ENCODE data around the gene PPP1R13B.

Gene PPP1R13B

DNA sequence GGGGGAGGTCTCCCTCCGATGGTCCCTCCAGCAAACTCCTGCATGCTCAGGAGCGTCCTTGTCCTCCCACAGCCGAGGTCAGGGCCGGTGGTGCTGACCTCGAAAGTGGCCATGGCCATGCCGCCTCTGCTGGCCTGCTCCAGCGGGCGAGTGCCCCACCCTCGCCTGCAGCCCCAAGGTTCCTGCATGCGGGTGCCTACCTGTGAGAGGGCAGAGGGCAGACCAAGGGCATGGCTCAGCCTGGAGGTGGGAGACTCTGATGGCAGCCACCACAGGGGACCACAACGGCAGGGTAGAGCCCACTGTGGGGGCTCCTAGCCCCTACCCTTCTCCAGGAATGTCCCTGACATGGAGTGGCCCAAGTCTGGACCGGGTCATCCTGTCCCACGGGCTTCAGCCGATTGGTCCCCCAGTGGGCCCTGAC lies 38.1 kb upstream of the PPP1R13B start:
- no peak overlapping the region for H3K4me3 ChIP-seq (ENCODE audit: low read length)
- TF ChIP-seq, protein P1, sequence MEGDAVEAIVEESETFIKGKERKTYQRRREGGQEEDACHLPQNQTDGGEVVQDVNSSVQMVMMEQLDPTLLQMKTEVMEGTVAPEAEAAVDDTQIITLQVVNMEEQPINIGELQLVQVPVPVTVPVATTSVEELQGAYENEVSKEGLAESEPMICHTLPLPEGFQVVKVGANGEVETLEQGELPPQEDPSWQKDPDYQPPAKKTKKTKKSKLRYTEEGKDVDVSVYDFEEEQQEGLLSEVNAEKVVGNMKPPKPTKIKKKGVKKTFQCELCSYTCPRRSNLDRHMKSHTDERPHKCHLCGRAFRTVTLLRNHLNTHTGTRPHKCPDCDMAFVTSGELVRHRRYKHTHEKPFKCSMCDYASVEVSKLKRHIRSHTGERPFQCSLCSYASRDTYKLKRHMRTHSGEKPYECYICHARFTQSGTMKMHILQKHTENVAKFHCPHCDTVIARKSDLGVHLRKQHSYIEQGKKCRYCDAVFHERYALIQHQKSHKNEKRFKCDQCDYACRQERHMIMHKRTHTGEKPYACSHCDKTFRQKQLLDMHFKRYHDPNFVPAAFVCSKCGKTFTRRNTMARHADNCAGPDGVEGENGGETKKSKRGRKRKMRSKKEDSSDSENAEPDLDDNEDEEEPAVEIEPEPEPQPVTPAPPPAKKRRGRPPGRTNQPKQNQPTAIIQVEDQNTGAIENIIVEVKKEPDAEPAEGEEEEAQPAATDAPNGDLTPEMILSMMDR (IDR thresholded peaks at IDR 0.05; ENCODE audit: insufficient read depth, low read depth, low read length, missing control alignments) = no peak
- DNase-seq (ENCODE audit: low read depth) = no peak

DNA sequence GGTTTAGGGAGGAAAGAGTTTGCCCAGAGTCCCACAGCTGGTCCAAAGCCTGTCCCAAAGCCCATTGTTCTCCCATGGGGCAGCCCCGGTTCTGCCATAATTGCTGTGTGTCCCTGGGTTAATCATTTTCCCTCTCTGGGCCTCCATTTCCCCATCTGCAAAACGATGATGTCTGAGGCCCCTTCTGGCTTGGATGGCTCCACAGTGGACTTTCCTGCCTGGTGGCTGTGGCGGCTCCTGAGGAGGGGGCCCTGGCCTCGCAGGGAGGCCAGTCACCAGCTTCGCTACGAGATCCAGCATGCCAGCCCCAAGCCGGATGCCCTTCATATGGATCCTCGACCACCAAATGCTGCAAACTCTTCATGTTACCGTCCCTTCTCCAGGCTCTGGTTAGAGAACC lies 37.5 kb upstream of the PPP1R13B start:
- H3K4me3 ChIP-seq (ENCODE audit: low read length) = no peak overlapping the region
- DNase-seq (ENCODE audit: low read depth) = no peak
- TF ChIP-seq, protein P1 (IDR thresholded peaks at IDR 0.05; ENCODE audit: insufficient read depth, low read depth, low read length, missing control alignments) = no peak

DNA sequence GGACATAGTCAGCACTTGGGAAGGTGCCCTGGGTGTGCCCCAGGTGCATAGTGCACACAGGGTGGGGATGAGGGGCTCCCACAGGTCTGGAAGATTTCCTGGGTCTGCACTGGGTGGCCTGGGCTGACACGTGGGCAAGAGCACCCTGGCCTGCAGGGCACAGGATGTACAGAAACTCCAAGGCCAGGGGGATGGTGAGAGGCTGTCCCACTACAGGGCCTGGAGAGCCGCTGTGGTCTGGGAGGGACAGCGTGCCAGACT lies 35.8 kb upstream of the PPP1R13B start:
- TF ChIP-seq, protein P1 (IDR thresholded peaks at IDR 0.05; ENCODE audit: insufficient read depth, low read depth, low read length, missing control alignments) = no peak
- DNase-seq (ENCODE audit: low read depth) = no peak

DNA sequence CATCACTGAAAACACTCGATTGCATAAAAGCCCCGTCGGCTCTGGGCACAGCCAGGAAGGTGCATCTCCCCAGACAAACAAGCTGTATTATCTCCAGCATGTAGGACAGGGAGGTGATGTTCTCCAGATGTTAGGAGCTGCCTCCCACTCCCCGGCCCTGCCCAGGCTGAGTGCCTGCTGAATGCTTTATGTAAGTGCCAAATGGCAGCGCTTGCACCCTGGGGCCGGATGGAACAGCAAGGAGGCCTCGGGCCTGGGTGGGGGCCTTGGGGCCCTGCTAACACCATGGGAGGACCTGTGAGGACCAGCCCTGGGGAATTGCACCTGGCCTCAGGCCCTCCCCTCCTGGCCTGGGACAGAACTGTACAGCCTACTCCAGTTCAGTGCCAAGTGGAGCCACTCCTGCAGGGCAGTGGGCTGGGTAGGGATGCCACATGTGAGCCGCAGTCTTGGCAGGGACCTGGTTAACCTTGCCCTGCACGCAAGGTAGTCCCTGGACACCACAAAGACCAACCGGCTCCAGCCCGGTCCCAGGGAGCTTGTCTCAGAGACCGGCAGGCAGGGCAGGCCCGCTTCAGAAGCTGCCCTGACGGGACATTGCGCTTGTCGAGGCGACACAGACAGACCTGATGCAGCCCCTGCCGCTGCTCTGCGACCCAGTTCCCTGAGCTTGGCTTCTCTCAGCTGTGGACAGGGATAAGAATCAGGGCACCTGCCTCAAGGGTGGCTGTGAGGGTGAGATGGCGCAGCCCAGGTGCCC lies 35.3 kb upstream of the PPP1R13B start:
- no peak for DNase-seq (ENCODE audit: low read depth)
- no peak overlapping the region for H3K4me3 ChIP-seq (ENCODE audit: low read length)
- TF ChIP-seq, protein P1 (IDR thresholded peaks at IDR 0.05; ENCODE audit: insufficient read depth, low read depth, low read length, missing control alignments) = no peak

More for the DNA sequence above, 35.8 kb upstream of the PPP1R13B start:
- no peak overlapping the region for H3K4me3 ChIP-seq (ENCODE audit: low read length)

DNA sequence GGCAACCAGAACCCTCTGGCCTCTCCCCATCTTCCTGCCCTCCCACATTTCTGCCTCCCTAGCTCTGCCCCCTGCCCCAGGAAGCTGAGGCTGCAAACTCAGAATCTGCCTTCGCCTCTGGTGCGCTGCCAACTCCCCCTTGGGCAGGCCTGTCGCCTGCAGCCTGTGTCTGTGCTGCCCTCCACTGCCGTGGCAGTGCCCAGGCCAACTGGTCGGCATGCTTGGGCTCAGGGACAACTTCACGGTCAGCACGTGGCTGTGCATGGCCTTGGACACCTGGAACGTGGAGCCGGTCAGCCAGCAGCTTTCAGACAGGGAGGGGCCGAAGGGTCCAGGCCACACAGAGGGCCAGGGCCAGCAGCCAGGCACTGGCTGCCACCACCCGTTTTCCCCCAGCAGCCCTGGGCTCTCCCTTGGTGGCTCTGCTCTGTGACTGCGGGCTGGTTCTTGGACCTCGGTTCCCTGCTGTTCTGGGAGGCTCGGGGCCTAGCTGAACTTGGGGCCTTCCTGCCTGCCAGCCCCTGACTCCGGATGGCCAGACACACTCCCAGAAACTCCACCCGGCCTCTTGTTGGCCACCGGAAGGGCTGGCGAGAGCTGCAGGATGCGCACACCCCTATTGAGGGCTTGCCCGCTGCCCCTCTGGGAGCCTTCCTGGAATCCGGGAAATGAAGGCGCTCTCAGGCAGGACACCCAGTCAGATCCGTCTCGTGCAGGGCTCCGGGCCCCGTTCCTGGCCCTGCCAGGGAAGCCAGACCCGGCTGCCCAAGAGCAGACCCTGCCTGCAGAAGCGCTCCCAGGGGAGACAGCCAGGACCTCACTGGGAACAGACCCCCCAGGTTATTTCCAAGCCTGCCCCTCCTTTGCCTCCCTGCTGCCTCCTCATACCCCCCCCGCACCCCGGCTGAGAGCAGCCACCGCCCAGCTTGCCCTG lies 34.2 kb upstream of the PPP1R13B start:
- H3K4me3 ChIP-seq (ENCODE audit: low read length) = no peak overlapping the region
- TF ChIP-seq, protein P1 (IDR thresholded peaks at IDR 0.05; ENCODE audit: insufficient read depth, low read depth, low read length, missing control alignments) = no peak
- no peak for DNase-seq (ENCODE audit: low read depth)

DNA sequence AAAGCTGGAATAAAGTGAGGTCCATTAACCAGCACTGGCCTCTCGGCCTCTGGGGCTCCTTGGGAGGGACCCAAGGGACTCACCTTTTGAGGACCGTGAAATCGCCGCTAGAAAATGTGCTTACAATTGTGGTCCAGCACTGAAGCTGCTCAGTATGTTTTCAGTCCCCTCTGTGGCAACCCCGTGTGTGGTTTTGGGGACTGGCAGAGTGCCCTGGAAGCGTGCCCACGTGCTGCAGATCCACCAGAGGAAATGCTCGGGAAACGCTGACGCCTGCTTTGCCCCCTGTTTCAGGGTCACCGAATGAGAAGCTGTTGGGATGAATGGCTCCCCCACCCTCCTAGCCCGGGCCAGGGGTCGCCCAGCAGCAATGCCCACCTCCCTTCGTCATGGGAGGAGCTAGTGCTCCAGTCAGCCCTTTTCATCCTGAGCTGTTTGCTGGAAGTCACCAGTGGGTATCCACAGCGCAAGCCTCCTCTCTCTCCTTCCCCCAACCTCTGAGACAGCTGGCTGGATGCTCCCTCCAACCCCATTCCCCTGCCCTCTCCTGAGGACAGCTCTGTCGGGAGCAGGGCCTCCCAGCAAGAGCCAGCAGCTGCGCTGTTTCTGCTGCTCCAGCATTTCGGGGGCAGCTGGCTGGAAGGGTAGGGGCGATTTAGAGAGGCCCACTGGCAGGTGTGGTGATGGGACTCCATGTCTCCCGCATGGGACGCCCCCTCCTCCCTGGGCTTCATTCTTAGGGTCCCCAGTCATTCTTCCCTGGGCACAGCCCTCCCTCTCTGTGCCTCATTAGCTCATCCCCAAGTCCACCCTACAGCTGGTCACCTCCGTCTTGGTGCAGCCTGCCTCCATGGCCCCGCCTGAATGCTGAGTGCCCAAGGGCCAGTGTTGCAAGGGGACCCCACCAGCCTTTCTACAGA lies 33.2 kb upstream of the PPP1R13B start:
- TF ChIP-seq, protein P1 (IDR thresholded peaks at IDR 0.05; ENCODE audit: insufficient read depth, low read depth, low read length, missing control alignments) = no peak
- peak overlapping the region; percentile 19 for H3K4me3 ChIP-seq (ENCODE audit: low read length)
- DNase-seq (ENCODE audit: low read depth) = peak; percentile 34

All from epithelial cell of esophagus (primary cell).